IPS DF 4.7 (cell line): ENCODE measurements around the gene CCDC154.
"Not testable (repeated sequence)": the region's sequence is repeated elsewhere in the genome, so short reads cannot be mapped to it uniquely, and the experiment has no call there.

Experiments used
- DNase-seq: peaks from one replicate; pipeline ENCODE4 v3.0.0-alpha.2; 2013; ENCODE audit warnings: low spot score; ENCODE audit errors: extremely low read depth

Gene CCDC154

DNA sequence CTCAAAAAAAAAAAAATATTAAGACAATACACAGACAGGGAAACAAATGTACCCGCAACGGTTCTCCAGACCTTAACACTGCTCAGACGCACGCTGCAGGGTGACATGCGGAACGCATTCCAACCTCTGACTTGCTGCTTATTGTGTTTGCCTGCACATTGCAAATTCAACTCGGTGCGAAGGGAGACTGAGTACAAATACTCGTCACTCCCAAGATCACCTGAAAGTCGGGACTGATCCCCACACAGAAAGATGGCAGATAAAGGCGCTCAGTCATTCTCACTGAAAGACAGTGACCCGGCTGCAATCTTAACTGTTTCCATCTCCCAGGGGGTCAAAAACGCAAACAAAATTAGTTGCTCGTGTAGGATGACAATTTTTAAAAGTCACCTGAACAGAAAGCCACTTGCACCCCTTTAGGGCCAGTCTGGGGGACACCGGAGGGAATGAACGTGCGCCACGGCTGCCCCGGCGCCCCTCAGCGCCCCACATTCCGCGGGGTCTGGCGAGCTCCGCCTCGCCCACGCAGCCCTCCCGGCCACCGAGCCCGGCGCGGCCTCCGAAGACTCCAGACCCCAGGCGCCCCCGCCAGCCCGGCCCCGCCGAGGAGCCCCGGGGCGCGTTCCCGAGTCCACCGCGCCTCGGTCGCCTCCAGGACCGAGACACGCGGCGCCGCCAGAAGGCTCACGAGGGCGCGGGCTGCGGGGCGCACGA, 29.9 kb upstream of the CCDC154 start:
- no peak for DNase-seq

DNA sequence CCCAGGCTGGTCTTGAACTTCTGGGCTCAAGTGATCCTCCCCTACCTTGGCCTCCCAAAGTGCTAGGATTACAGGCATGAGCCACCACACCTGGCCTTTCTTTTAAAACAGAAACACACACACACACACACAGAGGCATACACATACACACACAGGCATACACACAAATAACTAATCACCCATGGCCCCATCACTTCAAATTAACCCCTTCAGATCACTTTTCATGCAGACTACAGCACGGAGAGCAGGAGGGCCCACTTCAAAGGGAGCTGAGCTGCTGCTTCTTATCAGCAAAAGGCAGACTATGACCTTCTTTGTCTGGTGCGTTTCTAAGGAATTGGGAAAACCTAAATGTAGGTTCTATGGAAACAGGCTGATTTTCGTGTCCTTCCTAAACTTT, 28.6 kb upstream of the CCDC154 start:
- DNase-seq = no peak

DNA sequence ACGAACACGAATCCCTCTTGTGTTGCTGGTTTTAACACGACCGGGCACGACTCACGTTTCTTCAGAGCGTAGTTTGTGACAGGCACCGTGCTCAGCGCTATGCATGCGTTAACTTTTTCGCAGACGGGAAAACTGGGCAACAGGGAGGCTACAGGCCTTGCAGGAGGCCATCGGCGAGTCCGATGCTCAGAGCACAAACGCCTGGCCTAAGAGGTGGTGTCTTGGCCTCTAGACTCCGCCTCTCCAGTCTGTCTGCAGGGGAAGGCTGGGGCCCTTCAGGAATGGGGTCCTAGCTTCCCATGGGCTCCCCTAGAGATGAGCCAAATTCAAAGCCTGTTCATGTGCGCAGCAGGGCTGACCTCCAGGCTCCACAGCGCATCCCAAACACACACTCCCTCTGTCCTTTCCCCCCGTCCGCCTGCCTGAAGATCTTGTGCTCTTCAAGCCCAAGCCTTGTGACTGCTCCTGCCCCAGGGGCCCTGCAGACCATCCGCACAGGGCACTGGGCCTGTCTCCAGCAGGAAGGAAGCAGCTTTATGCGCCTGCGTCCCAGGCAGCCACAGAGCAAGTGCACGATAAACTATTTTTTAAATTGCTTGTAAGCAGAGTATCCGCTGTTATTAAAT, 27.3 kb upstream of the CCDC154 start:
- no peak for DNase-seq

DNA sequence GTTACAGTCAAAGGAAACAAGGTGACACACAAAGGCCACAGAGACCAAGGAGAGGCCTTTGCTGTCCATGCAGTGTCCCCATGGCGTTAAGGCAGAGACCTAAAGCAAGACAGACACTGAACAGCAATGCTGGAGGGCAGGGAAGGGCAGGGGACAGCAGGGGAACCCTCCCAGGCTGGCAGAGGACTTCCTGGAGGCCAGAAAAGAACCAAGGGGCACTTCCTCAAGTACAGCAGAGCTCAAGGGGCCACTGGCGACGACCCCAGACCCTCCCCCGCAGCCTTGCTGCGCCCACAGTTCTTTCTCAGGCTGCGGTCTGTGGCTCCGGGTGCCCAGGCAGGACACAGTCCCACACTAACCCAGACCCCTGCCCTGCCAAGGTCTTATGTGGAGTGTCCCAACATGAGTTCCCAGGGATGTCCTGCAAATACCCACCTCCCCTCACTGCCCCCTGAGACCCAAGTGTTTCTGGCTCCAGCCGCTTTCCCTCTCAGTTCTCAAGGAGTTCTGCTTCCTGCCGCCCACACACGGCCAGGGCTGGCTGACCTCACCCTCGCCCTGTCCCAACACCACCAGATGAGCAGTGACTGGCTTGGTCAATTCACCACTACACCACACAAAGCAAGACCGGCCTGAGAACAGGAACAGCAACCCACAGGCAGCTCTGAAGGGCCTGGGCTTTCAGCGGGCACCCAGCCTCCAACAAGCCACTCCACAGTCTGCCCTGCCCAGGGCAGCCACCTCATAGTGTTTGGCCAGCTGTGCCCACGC, 26.3 kb upstream of the CCDC154 start:
- no peak for DNase-seq

DNA sequence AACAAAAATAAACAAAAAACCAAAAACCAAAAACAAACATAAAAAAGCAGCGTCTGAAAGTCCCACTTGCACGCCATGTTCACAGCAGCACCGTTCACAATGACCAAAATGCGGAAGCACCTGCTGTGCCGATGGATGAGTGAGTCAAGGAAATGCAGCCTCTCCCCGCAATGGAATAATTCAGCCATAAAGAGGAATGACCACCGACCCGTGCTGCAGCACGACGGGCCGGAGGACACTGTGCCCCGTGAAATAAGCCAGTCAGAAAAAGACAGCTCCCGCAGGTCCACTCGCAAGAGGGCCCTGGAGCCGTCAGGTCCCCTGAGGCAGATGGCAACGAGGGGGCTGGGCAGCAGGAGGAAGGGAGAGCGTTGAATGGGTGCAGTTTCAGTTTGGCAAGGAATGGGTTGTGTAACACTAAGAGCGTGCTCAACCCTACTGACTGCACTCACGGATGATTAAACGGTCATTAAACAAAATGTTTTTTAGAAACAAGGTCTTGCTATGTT, 25.4 kb upstream of the CCDC154 start:
- DNase-seq = no peak

DNA sequence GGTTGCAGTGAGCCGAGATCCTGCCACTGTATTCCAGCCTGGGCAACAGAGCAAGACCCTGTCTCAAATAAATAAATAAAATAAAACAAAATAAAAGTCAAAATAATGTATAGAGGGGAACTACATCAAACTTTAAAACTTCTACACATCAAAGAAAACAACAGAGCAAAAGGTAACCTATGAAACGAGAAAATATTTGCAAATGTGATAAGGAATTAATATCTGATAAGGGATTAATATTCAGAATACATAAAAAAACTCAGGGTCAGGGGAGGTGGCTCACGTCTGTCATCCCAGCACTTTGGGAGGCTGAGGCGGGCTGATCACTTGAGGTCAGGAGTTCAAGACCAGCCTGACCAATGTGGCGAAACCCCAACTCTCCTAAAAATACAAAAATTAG, 24.8 kb upstream of the CCDC154 start:
- not testable (repeated sequence) for DNase-seq

DNA sequence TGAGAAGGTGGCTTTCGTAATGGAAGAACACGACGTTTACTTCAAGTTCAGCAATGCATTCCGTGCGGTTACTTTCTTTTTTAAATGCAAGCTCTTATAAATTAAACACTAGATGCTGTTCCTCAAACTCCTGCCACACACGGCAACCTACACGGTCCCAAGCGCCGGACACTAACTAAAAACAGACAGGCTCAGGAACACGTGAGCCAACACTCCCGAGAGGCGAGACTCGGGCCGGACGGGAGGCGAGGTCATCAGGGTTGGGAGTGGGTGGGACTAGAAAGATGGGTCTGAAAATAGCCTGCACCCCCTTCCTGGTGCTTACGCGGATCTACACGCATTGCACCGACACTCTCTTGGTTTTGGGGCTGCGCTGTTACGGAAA, 24.1 kb upstream of the CCDC154 start:
- DNase-seq = no peak

DNA sequence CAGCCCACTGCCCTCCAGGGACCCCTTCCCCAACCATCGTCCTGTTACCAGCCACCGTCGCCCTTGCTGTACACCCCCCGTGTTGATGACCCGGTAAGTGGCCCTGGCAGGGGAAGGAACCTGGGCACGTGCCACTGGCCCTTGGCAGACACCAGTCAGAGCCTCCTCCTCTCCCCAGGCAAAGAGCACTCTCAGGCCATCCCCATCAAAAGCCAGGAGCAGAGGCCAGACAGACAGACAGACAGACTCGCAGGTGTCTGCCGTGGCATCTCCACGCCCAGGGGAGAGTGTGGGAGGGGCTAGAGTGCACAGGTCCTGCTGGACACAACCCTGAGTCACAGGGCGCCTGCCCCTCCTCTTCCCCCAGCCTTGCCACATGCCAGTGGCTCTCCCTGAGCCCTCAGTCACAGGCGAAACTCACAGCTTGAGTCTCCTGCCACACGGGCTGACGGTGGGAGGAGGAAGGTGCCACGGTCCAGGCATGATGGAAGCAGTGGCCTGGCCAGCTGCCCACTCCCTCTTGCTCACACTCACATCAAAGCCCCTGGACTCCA, 22.7 kb upstream of the CCDC154 start:
- no peak for DNase-seq

DNA sequence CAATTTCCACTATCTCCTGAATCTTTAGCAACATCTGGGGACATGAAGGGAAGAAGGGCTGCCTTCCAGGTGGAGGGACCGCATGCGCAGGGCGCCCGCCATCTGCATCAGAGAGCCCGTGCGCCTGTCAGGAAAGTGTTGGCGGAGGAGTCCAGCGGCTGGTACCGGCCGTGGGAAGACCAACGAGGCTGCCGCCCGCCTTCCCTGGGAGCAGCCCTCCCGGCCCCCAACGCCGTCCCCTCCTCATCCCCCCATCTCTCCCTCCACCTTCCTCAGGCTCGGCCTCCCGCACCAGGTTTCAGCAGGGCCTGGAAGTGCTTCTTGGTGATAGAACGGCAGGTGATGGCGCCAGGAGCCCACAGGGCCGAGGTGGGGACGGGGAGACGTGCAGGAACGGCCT, 21.7 kb upstream of the CCDC154 start:
- DNase-seq = no peak

DNA sequence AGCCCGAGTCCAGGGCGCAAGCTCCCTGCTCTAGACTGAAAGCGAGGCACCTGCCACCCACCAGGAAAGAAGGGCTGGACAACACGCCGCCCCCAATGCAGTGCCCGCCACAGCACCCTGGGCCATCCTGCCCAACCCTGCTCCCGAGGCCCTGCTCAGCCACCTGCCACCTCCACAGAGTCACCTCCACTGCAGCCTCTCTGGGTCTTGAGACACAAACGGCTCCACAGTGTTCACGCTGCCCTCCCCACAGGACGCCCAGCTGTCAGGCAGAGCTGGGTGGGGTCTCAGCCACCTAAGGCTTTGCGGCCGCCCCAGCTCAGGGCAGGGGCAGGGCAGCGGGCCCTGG, 21.2 kb upstream of the CCDC154 start:
- DNase-seq = no peak

DNA sequence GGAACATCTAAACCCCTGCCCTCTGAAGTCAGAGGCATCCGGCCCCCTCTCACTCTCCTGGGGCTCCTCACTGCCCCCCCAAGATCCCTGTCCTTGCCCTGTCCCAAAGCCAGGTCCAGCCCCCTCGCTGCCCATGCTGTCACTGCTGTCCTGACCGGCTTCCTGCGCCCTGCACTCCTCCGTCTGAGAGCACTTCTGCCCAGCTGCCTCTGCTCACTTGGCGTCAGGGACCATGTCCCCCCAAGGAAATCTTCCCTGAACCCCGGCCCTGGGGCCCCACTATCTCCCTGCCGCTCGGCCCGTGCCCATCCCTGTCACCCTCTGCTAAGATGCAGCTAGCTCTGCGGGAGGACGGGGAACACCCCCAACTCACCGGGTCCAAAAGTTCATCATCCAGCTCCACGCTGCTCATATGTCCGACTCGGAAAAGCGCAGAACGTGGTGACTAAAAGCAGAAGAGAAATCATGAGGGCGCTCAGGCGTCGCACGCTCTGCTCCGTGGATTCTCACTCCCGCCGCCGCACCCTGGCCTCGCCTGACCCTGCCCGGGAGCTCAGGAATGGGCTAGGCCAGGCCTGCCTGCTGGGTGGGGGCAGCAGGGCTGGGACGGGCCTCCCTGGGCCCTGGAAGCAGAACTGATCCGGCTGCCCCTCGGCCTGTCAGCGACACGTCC, 20.7 kb upstream of the CCDC154 start:
- DNase-seq = no peak

DNA sequence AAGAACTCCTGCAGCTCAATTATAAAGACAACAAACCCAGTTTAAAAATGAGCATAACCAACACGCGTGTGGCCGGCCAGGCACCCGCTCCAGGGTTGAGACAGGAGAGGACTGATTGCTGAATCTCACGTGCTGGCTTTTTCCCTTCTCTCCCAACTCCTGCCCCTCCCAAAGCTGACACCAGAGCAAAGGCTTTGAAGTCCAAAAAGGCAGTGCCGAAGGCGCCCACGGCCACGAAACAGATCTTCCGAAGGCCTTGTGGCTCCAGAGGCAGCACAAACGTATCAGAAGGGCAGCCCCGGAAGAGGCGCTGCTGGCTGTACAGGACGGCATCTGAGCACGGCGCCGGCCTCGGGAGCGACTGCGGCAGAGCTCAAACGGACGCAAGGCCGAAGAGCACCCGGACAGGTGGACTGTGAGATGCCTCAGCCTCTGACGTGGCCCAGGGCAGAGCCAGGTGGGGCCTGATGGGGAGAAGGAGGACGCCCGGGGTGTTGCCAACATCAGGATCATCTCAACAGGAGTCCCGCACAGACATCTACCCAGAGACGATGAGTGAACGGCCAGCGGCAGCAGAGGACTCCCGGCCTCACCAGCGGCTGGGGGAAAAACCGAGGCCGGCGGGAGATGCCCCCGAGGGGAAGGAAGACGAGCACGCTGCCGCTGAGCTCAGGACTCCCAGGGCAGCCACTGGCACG, 20.0 kb upstream of the CCDC154 start:
- no peak for DNase-seq

DNA sequence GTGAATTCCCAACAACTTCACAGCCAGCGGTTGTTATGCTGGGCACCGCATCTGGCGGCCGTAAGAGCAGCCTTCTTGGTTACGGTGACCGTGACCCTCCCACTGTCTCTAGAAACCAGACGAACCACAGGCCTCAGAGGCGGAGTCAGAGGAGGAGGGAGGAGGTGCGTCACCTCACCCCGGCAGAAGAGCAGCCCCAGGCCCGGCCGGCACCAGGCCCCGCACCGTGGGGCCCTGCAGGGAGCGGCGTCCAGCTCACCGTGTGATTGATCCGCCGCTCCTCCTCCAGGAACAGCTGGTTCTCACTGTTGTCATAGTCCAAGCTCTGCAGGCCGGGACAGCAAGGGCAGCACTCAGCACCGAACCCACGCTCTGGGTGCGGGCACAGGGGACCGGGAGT, 16.8 kb upstream of the CCDC154 start:
- no peak for DNase-seq

DNA sequence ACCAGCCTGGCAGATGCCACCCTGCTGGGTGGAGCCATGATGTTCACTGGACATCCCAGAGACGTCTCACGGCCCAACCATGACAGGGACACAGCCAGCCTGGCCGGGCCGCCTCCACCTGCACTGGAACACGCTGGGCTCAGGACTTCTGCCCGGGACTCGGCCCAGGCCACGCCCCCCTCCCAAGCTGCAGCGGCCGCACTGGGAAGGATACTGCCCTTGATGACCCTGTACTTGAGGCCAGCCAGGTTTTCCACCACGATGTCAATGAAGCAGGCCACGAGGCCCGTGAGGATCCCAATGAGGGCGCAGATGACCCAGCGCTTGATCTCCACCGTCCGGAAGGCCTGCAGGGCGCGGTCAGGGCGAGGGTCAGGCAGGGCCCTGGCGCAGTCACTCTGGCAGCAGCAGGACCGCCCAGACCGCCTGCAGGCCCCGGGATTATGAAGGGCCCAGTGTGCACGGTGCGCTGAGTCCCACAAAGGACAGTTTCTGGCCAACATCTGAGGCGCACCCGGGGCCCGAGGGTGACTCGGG, 16.3 kb upstream of the CCDC154 start:
- DNase-seq = no peak

DNA sequence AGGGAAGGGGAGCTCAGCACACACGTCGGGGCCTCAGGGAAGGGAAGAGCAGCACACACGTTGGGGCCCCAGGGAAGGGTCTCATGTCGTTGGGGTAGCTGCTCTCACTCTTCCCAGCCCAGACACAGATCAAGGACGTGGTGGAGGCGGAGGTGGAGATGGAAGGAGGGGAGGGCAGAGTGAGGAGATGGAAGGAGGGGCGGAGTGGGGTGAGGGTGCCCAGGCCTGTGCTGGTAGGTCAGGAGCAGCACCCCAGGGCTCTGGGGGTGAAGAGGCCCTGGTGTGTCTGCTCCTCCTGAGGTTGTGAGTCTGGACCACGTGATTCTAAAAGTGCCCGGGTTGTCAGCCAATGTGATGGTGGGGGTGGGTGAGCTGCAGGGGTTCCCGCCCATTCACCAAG, 15.6 kb upstream of the CCDC154 start:
- DNase-seq = no peak

DNA sequence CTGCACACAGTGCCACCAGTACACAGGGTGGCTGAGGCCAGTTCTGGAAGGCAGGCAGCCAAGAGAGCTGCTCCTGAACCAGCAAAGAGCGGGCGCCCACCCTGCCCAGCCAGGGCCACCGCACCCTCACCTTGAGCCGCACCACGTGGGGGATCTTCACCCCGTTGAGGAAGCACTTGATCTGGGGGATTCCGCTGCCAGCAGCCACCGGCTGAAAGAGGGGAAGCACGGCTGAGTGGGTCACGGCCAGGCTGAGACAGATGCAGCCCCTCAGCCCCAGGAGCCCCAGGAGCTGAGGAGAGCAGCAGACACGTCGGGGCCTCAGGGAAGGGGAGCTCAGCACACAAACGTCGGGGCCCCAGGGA, 14.6 kb upstream of the CCDC154 start:
- DNase-seq = no peak

DNA sequence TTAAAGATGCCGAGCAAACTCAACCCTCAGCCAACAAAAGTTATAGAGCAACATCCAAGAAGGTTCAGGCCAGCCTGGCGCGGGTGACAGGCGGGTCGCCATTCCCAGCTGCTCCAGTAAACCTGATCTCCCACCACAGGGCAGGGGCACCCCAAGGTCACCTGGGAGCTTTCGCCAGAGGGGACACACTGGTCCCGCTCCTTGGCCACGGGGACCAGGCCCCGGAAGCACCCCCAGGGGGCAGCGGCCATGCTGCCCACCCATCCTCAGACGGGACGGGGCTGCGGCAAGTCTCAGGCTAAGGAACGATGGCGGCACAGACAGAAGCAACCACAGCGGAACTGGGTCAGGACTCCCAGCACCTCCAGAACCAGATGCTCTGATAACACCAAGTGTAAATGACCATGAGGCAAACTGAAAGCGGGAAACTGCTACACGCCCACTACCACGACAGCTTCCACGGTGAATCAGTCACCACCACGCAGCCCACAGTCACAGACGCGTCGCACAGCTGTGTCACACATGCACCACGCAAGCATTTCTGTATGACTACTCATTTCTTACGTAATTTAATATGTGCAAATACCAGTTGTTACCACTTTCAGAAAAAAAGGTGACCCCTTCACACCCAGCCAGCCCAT, 14.1 kb upstream of the CCDC154 start:
- DNase-seq = no peak

DNA sequence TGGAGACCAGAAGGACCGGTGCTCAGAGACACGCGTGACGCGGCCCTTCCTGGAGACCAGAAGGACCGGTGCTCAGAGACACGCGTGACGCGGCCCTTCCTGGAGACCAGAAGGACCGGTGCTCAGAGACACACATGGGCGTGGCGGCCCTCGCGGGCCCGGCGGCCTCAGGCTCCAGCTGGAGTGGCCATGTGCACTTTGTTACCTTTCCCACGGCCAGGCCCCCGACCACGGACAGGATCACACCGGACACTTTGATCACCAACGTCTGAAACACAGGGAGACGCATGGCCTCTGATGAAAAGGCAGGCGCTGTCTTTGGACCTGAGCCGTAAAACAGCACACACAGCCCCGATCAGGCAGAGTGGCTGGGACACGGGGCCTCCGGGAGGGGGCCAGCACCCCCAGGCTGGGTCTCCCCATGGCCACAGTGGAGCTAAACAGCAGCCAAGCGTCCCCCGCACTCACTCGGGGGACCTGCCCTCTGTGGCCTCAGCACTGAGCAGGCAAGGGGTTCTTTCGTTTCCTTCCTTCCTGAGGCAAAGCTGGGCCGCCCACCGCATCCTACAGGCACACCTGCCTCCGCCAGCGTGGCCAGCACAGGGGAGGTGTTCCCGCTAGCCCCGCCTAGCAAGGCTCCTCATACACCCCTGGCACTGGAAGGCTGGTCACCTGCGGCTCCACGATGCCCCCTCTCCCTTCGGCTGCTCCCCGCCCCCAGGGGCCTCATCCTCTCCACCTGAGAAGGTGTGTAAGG, 13.3 kb upstream of the CCDC154 start:
- DNase-seq = no peak

DNA sequence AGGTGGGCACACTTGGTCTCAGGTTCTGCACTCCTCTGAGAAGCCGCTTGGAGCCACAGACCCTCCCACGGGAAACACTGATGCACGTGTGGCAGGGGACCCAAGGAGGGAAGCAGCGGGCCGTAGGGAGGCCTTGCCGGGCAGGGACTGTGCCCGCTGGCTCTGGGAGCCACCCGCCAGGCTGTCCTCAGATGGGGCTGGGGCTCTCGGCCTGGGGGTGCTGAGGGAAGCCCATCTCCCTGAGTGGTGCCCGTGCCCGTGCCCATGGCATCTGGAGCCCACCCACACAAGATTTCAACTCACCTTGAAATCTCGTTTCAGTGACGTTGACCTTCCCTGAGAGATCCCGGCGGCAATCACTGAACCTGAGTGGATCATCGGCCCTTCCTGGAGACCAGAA, 12.6 kb upstream of the CCDC154 start:
- no peak for DNase-seq
